ENCODE measurements around the gene COL6A1. TPM values are rescaled to one million over a fixed set of nuclear protein-coding genes. Genes with fewer than 3 reads are reported as not detected.

The COL6A1 gene
- total RNA-seq, 1 donor from 2014 or later = 148 TPM

GRCh38 chr21:45952974-45953373, 28.6 kb upstream of the COL6A1 start:
- Histone ChIP-seq H3K27me3 (ENCODE audit: low read depth) (peaks cover 25% of the 10 kb centered on the region), H3K4me1 (peaks cover 15% of the 10 kb centered on the region), H3K9me3 (no peaks in the 10 kb centered on the region), H3K4me3 (no peak overlapping the region), H3K27ac (no peak overlapping the region), H3K36me3 (no peaks in the 10 kb centered on the region)
- TF ChIP-seq, protein P1, sequence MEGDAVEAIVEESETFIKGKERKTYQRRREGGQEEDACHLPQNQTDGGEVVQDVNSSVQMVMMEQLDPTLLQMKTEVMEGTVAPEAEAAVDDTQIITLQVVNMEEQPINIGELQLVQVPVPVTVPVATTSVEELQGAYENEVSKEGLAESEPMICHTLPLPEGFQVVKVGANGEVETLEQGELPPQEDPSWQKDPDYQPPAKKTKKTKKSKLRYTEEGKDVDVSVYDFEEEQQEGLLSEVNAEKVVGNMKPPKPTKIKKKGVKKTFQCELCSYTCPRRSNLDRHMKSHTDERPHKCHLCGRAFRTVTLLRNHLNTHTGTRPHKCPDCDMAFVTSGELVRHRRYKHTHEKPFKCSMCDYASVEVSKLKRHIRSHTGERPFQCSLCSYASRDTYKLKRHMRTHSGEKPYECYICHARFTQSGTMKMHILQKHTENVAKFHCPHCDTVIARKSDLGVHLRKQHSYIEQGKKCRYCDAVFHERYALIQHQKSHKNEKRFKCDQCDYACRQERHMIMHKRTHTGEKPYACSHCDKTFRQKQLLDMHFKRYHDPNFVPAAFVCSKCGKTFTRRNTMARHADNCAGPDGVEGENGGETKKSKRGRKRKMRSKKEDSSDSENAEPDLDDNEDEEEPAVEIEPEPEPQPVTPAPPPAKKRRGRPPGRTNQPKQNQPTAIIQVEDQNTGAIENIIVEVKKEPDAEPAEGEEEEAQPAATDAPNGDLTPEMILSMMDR (IDR thresholded peaks at IDR 0.05) = no peak
- intact Hi-C loops (cut with DNase I) = no loop called here
- ATAC-seq (no peak), DNase-seq (no peak)

- Histone ChIP-seq H3K27ac (peak overlapping the region; percentile 58), H3K9me3 (no peaks in the 10 kb centered on the region), H3K4me1 (peaks cover 21% of the 10 kb centered on the region), H3K4me3 (no peak overlapping the region), H3K27me3 (ENCODE audit: low read depth) (peaks cover 19% of the 10 kb centered on the region), H3K36me3 (no peaks in the 10 kb centered on the region)
- ATAC-seq (no peak), DNase-seq (no peak)
- TF ChIP-seq, protein P1 (IDR thresholded peaks at IDR 0.05) = peak; percentile 8
- intact Hi-C loops (cut with DNase I) = no loop called here
Measured at GRCh38 chr21:45954261-45954660, 27.3 kb upstream of the COL6A1 start.

GRCh38 chr21:45954921-45955320, 26.6 kb upstream of the COL6A1 start:
- TF ChIP-seq, protein P1 (IDR thresholded peaks at IDR 0.05) = no peak
- H3K9me3 ChIP-seq = no peaks in the 10 kb centered on the region
- H3K4me3 ChIP-seq = no peak overlapping the region
- no peaks in the 10 kb centered on the region for H3K36me3 ChIP-seq
- peaks cover 16% of the 10 kb centered on the region for H3K27me3 ChIP-seq (ENCODE audit: low read depth)
- intact Hi-C loops (cut with DNase I) = no loop called here
- no peak overlapping the region for H3K27ac ChIP-seq
- DNase-seq = no peak
- peaks cover 19% of the 10 kb centered on the region for H3K4me1 ChIP-seq
- no peak for ATAC-seq

- DNase-seq (no peak), ATAC-seq (no peak)
- Histone ChIP-seq H3K36me3 (no peaks in the 10 kb centered on the region), H3K4me3 (no peak overlapping the region), H3K9me3 (no peaks in the 10 kb centered on the region), H3K4me1 (peaks cover 7% of the 10 kb centered on the region), H3K27me3 (ENCODE audit: low read depth) (peaks cover 8% of the 10 kb centered on the region), H3K27ac (peak overlapping the region; percentile 46)
- intact Hi-C loops (cut with DNase I) = no loop called here
- TF ChIP-seq, protein P1 (IDR thresholded peaks at IDR 0.05) = no peak
Measured at GRCh38 chr21:45957551-45957950, 24.0 kb upstream of the COL6A1 start.

DNA sequence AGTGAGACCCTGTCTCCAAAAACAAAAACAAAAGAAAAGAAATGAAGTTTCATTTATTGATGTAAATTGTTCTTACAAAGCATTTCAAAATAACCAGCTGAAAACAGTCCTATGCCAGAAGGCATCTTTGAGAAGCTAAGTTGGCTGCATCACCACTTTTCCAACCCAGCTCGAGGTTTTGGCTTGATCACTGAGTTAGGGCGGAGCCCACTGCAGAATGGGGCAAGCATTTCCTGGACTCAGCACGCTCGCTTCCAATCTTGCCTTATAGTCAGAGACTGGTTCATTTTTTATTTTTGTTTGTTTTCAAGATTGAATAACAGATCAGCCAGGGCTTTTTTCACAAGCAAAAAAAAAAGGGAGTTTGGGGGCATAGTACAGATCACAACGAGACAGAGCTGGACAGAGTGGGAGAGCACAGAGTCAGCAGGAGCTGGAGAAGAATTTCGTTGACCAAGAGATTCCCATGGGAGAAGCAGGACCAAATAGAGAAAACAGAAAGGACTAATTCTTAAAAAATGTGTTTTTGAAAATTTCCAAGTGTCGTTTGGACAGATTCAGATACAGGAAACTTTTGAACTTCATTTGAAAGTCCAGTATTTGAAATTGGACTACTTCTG, 23.5 kb upstream of the COL6A1 start:
- peak; percentile 51 to 61 for ATAC-seq
- Histone ChIP-seq H3K4me3 (no peak overlapping the region), H3K36me3 (no peaks in the 10 kb centered on the region), H3K4me1 (peaks cover 7% of the 10 kb centered on the region), H3K27ac (no peak overlapping the region), H3K9me3 (no peaks in the 10 kb centered on the region), H3K27me3 (ENCODE audit: low read depth) (peaks cover 8% of the 10 kb centered on the region)
- intact Hi-C loops (cut with DNase I) = no loop called here
- TF ChIP-seq, protein P1 (IDR thresholded peaks at IDR 0.05) = no peak
- no peak for DNase-seq

All from lower lobe of right lung (tissue), 2 donors.